Measurements from ENCODE around the gene C4A. TPM values are rescaled to one million over a fixed set of nuclear protein-coding genes. Genes with fewer than 3 reads are reported as not detected.

The C4A gene
- total and polyA plus RNA-seq, 2 of the 8 experiments (the other 6 are each of a cell fraction or from before 2014, with no cell fraction given) = 0.62 to 2.4 TPM

DNA sequence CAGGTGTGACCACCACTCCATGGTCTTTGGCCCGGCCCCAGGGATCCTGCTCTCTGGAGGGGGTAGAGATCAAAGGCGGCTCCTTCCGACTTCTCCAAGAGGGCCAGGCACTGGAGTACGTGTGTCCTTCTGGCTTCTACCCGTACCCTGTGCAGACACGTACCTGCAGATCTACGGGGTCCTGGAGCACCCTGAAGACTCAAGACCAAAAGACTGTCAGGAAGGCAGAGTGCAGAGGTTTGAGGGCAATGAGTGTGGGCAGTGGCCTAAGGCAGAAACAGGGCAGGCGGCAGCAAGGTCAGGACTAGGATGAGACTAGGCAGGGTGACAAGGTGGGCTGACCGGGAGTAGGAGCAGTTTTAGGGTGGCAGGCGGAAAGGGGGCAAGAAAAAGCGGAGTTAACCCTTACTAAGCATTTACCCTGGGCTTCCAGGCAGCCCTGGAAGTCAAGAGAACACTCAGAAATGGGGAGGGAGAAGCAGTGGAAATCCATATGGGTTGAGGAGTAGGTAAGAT lies 35.4 kb upstream of the C4A start (continued):
- no peak for TF ChIP-seq CHD7 (IDR thresholded peaks at IDR 0.05; ENCODE audit: insufficient replicate concordance, low read length)
- no peak for TF ChIP-seq TAF1 (IDR thresholded peaks at IDR 0.05; ENCODE audit: low read depth, low read length)
- TF ChIP-seq CREB1 (IDR thresholded peaks at IDR 0.05) = no peak
- TF ChIP-seq NRF1 (IDR thresholded peaks at IDR 0.05; ENCODE audit: low read depth, low read length) = no peak
- TF ChIP-seq CBX8 (IDR thresholded peaks at IDR 0.05; ENCODE audit: borderline replicate concordance, low read depth, low read length) = no peak
- TF ChIP-seq, protein P1, sequence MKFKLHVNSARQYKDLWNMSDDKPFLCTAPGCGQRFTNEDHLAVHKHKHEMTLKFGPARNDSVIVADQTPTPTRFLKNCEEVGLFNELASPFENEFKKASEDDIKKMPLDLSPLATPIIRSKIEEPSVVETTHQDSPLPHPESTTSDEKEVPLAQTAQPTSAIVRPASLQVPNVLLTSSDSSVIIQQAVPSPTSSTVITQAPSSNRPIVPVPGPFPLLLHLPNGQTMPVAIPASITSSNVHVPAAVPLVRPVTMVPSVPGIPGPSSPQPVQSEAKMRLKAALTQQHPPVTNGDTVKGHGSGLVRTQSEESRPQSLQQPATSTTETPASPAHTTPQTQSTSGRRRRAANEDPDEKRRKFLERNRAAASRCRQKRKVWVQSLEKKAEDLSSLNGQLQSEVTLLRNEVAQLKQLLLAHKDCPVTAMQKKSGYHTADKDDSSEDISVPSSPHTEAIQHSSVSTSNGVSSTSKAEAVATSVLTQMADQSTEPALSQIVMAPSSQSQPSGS (IDR thresholded peaks at IDR 0.05; ENCODE audit: low read length) = no peak

Measured in H1 (cell line).